Epidermal melanocyte (primary cell): ENCODE data around the gene SELENBP1.

Source experiments
- DNase-seq: peaks from one replicate; pipeline ENCODE4 v3.0.0; 2011; ENCODE audit warnings: low spot score; ENCODE audit not compliant: insufficient read length

SELENBP1 gene

GRCh38 chr1:151344291-151344690 is 28.2 kb downstream of the SELENBP1 start:
- no peak for DNase-seq

GRCh38 chr1:151343587-151343986 is 28.9 kb downstream of the SELENBP1 start:
- DNase-seq, result no peak

GRCh38 chr1:151342569-151342968 is 29.9 kb downstream of the SELENBP1 start:
- no peak for DNase-seq

GRCh38 chr1:151342021-151342420 is 30.5 kb downstream of the SELENBP1 start:
- DNase-seq, result no peak

- peak; percentile 52 for DNase-seq
Observed at GRCh38 chr1:151340870-151341754, 31.4 kb downstream of the SELENBP1 start.

GRCh38 chr1:151336556-151336955 is 35.9 kb downstream of the SELENBP1 start:
- DNase-seq, result no peak

GRCh38 chr1:151334822-151335221 is 37.7 kb downstream of the SELENBP1 start:
- DNase-seq, result no peak

- no peak for DNase-seq
Observed at GRCh38 chr1:151327903-151328674, 44.4 kb downstream of the SELENBP1 start.

- DNase-seq, result peak; percentile 98
Observed at GRCh38 chr1:151327223-151327902, 45.1 kb downstream of the SELENBP1 start, which contains the start of gene PI4KB. Gene PI4KB, minus strand, starts transcription at chr1:151327416. Its CDS starts 10,935 bp downstream, at chr1:151316481.

- DNase-seq, result peak; percentile 74
Observed at GRCh38 chr1:151326619-151327222, 45.8 kb downstream of the SELENBP1 start.

- no peak for DNase-seq
Observed at GRCh38 chr1:151325646-151326429, 46.7 kb downstream of the SELENBP1 start.

GRCh38 chr1:151325231-151325630 is 47.3 kb downstream of the SELENBP1 start:
- DNase-seq, result no peak

GRCh38 chr1:151324390-151324930 is 48.0 kb downstream of the SELENBP1 start:
- DNase-seq, result no peak

GRCh38 chr1:151318975-151319374 is 53.5 kb downstream of the SELENBP1 start:
- DNase-seq, result no peak

- no peak for DNase-seq
Observed at GRCh38 chr1:151315565-151316235, 56.8 kb downstream of the SELENBP1 start.
